ENCODE data around the gene EIF2S3.

Gene EIF2S3

GRCh38 chrX:24085101-24085500 lies 30.3 kb downstream of the EIF2S3 start:
- Histone ChIP-seq H3K4me3 (ENCODE audit: insufficient read length, low read depth) (no peak overlapping the region), H3K4me1 (ENCODE audit: insufficient read depth, insufficient read length) (no peaks in the 10 kb centered on the region), H3K36me3 (ENCODE audit: insufficient read depth, insufficient read length, low read length) (no peaks in the 10 kb centered on the region), H3K27me3 (ENCODE audit: insufficient read depth, insufficient read length) (no peaks in the 10 kb centered on the region), H3K9me3 (ENCODE audit: insufficient read depth, low read length) (no peaks in the 10 kb centered on the region), H3K9ac (ENCODE audit: insufficient read length, low read depth) (no peak overlapping the region)
- TF ChIP-seq YY1 (IDR thresholded peaks at IDR 0.05; ENCODE audit: insufficient read depth, insufficient read length) (no peak), ZNF274 (IDR thresholded peaks at IDR 0.05; ENCODE audit: low read depth, low read length) (no peak), SUZ12 (IDR thresholded peaks at IDR 0.05; ENCODE audit: extremely low read depth, insufficient read depth, insufficient read length) (no peak)
- no peak for DNase-seq (ENCODE audit: low read depth, low spot score)

GRCh38 chrX:24090300-24091200 lies 35.8 kb downstream of the EIF2S3 start:
- Histone ChIP-seq H3K9ac (ENCODE audit: insufficient read length, low read depth) (no peak overlapping the region), H3K27me3 (ENCODE audit: insufficient read depth, insufficient read length) (no peaks in the 10 kb centered on the region), H3K9me3 (ENCODE audit: insufficient read depth, low read length) (no peaks in the 10 kb centered on the region), H3K36me3 (ENCODE audit: insufficient read depth, insufficient read length, low read length) (no peaks in the 10 kb centered on the region), H3K4me1 (ENCODE audit: insufficient read depth, insufficient read length) (no peaks in the 10 kb centered on the region), H3K4me3 (ENCODE audit: insufficient read length, low read depth) (no peak overlapping the region)
- DNase-seq (ENCODE audit: low read depth, low spot score) = no peak
- TF ChIP-seq ZNF274 (IDR thresholded peaks at IDR 0.05; ENCODE audit: low read depth, low read length) (no peak), YY1 (IDR thresholded peaks at IDR 0.05; ENCODE audit: insufficient read depth, insufficient read length) (no peak), SUZ12 (IDR thresholded peaks at IDR 0.05; ENCODE audit: extremely low read depth, insufficient read depth, insufficient read length) (no peak)

GRCh38 chrX:24093746-24094145 lies 39.0 kb downstream of the EIF2S3 start:
- Histone ChIP-seq H3K9me3 (ENCODE audit: insufficient read depth, low read length) (no peaks in the 10 kb centered on the region), H3K36me3 (ENCODE audit: insufficient read depth, insufficient read length, low read length) (no peaks in the 10 kb centered on the region), H3K27me3 (ENCODE audit: insufficient read depth, insufficient read length) (no peaks in the 10 kb centered on the region), H3K4me3 (ENCODE audit: insufficient read length, low read depth) (no peak overlapping the region), H3K9ac (ENCODE audit: insufficient read length, low read depth) (no peak overlapping the region), H3K4me1 (ENCODE audit: insufficient read depth, insufficient read length) (no peaks in the 10 kb centered on the region)
- DNase-seq (ENCODE audit: low read depth, low spot score) = no peak
- no peak for TF ChIP-seq YY1 (IDR thresholded peaks at IDR 0.05; ENCODE audit: insufficient read depth, insufficient read length)
- no peak for TF ChIP-seq SUZ12 (IDR thresholded peaks at IDR 0.05; ENCODE audit: extremely low read depth, insufficient read depth, insufficient read length)
- TF ChIP-seq ZNF274 (IDR thresholded peaks at IDR 0.05; ENCODE audit: low read depth, low read length) = no peak

- no peaks in the 10 kb centered on the region for H3K4me1 ChIP-seq (ENCODE audit: insufficient read depth, insufficient read length)
- no peak overlapping the region for H3K4me3 ChIP-seq (ENCODE audit: insufficient read length, low read depth)
- H3K27me3 ChIP-seq (ENCODE audit: insufficient read depth, insufficient read length) = no peaks in the 10 kb centered on the region
- H3K36me3 ChIP-seq (ENCODE audit: insufficient read depth, insufficient read length, low read length) = no peaks in the 10 kb centered on the region
- H3K9me3 ChIP-seq (ENCODE audit: insufficient read depth, low read length) = no peaks in the 10 kb centered on the region
- no peak overlapping the region for H3K9ac ChIP-seq (ENCODE audit: insufficient read length, low read depth)
- no peak for TF ChIP-seq ZNF274 (IDR thresholded peaks at IDR 0.05; ENCODE audit: low read depth, low read length)
- TF ChIP-seq SUZ12 (IDR thresholded peaks at IDR 0.05; ENCODE audit: extremely low read depth, insufficient read depth, insufficient read length) = no peak
- no peak for TF ChIP-seq YY1 (IDR thresholded peaks at IDR 0.05; ENCODE audit: insufficient read depth, insufficient read length)
- no peak for DNase-seq (ENCODE audit: low read depth, low spot score)
Observed at GRCh38 chrX:24097741-24098260, 43.0 kb downstream of the EIF2S3 start.

GRCh38 chrX:24098932-24099331 lies 44.2 kb downstream of the EIF2S3 start:
- H3K9ac ChIP-seq (ENCODE audit: insufficient read length, low read depth) = no peak overlapping the region
- H3K27me3 ChIP-seq (ENCODE audit: insufficient read depth, insufficient read length) = no peaks in the 10 kb centered on the region
- no peak for DNase-seq (ENCODE audit: low read depth, low spot score)
- H3K36me3 ChIP-seq (ENCODE audit: insufficient read depth, insufficient read length, low read length) = no peaks in the 10 kb centered on the region
- no peak for TF ChIP-seq YY1 (IDR thresholded peaks at IDR 0.05; ENCODE audit: insufficient read depth, insufficient read length)
- no peak for TF ChIP-seq SUZ12 (IDR thresholded peaks at IDR 0.05; ENCODE audit: extremely low read depth, insufficient read depth, insufficient read length)
- TF ChIP-seq ZNF274 (IDR thresholded peaks at IDR 0.05; ENCODE audit: low read depth, low read length) = no peak
- H3K4me1 ChIP-seq (ENCODE audit: insufficient read depth, insufficient read length) = no peaks in the 10 kb centered on the region
- H3K4me3 ChIP-seq (ENCODE audit: insufficient read length, low read depth) = no peak overlapping the region
- H3K9me3 ChIP-seq (ENCODE audit: insufficient read depth, low read length) = no peaks in the 10 kb centered on the region

- H3K9ac ChIP-seq (ENCODE audit: insufficient read length, low read depth) = no peak overlapping the region
- TF ChIP-seq YY1 (IDR thresholded peaks at IDR 0.05; ENCODE audit: insufficient read depth, insufficient read length) (no peak), ZNF274 (IDR thresholded peaks at IDR 0.05; ENCODE audit: low read depth, low read length) (no peak), SUZ12 (IDR thresholded peaks at IDR 0.05; ENCODE audit: extremely low read depth, insufficient read depth, insufficient read length) (no peak)
- no peaks in the 10 kb centered on the region for H3K9me3 ChIP-seq (ENCODE audit: insufficient read depth, low read length)
- H3K4me1 ChIP-seq (ENCODE audit: insufficient read depth, insufficient read length) = no peaks in the 10 kb centered on the region
- DNase-seq (ENCODE audit: low read depth, low spot score) = no peak
- H3K36me3 ChIP-seq (ENCODE audit: insufficient read depth, insufficient read length, low read length) = no peaks in the 10 kb centered on the region
- H3K4me3 ChIP-seq (ENCODE audit: insufficient read length, low read depth) = no peak overlapping the region
- H3K27me3 ChIP-seq (ENCODE audit: insufficient read depth, insufficient read length) = no peaks in the 10 kb centered on the region
Observed at GRCh38 chrX:24099394-24099793, 44.6 kb downstream of the EIF2S3 start.

GRCh38 chrX:24100713-24101112 lies 46.0 kb downstream of the EIF2S3 start:
- no peaks in the 10 kb centered on the region for H3K27me3 ChIP-seq (ENCODE audit: insufficient read depth, insufficient read length)
- no peak for DNase-seq (ENCODE audit: low read depth, low spot score)
- TF ChIP-seq YY1 (IDR thresholded peaks at IDR 0.05; ENCODE audit: insufficient read depth, insufficient read length) = no peak
- TF ChIP-seq SUZ12 (IDR thresholded peaks at IDR 0.05; ENCODE audit: extremely low read depth, insufficient read depth, insufficient read length) = no peak

More at GRCh38 chrX:24100713-24101112, 46.0 kb downstream of the EIF2S3 start:
- Histone ChIP-seq H3K36me3 (ENCODE audit: insufficient read depth, insufficient read length, low read length) (no peaks in the 10 kb centered on the region), H3K9ac (ENCODE audit: insufficient read length, low read depth) (no peak overlapping the region), H3K4me1 (ENCODE audit: insufficient read depth, insufficient read length) (no peaks in the 10 kb centered on the region), H3K4me3 (ENCODE audit: insufficient read length, low read depth) (no peak overlapping the region), H3K9me3 (ENCODE audit: insufficient read depth, low read length) (no peaks in the 10 kb centered on the region)
